ENCODE measurements around the gene PPIG.
A peak's percentile ranks its signal among the peaks of the same experiment; 100 is the strongest.
"Not testable (repeated sequence)": the region's sequence is repeated elsewhere in the genome, so short reads cannot be mapped to it uniquely, and the experiment has no call there.

Gene PPIG

GRCh38 chr2:169584005-169584877, at the start of gene PPIG:
PPIG (plus strand) TSS chr2:169584351; CDS start chr2:169604042, 19,691 bp downstream.
- DNase-seq = peak; percentile 90 to 91

DNA sequence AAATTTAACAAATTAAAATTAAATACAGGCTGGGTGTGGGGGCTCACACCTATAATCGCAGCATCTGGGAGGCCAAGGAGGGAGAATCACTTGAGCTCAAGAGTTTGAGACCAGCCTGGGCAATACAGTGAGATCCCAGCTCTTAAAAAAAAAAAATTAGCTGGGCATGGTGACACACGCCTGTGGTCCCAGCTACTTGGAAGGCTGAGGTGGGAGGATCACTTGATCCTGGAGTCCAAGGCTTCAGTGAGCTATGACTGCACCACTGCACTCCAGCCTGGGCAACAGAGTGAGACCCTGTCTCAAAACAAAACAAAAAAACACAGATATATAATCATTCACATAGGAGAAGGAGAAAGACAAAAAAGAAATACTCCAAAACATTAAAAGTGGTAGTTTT, 44.7 kb upstream of the PPIG start:
- not testable (repeated sequence) for DNase-seq

GRCh38 chr2:169540146-169540545, 44.0 kb upstream of the PPIG start:
- no peak for DNase-seq

GRCh38 chr2:169542433-169542832, 41.7 kb upstream of the PPIG start:
- DNase-seq = no peak

DNA sequence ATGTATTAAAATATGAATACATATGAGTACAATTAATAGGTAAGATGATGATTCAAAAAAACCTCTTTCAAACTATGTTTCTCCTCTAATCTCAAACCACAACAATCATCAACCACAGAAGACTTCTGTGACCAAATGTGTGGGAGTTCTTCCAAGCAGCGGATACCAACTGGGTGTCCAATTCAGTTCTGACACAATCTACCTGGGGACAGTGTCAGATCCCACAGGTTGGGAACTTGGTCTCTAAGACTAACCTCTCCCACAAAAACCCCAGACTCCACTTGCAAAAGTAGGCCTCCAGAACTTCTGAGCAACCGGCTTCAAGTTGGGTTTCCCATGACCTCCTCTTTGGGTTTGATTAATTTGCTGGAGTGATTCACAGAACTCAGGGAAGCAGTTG, 37.4 kb upstream of the PPIG start:
- DNase-seq = no peak

GRCh38 chr2:169561364-169561763, 22.8 kb upstream of the PPIG start:
- no peak for DNase-seq

GRCh38 chr2:169562084-169562483, 22.1 kb upstream of the PPIG start:
- DNase-seq = not testable (repeated sequence)

DNA sequence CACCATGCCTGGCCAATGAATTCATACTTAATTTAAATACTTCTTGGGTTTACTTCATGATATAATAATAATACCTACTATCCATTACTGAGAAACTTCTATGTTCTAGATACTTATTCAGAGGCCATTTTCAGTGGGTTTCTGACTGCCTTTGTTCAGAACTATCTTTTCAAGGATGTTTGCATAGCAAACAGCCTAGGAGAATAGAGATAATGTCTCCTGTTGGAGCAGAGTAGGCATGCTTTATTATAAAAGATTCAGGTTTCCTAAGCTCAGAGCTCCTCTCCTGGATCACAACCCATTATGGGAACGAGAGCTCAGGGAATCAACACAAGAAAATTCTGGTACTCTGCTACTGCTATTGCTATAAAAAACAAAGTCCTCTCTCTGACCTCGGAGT, 21.6 kb upstream of the PPIG start:
- no peak for DNase-seq

GRCh38 chr2:169565686-169566085, 18.5 kb upstream of the PPIG start:
- DNase-seq = no peak

DNA sequence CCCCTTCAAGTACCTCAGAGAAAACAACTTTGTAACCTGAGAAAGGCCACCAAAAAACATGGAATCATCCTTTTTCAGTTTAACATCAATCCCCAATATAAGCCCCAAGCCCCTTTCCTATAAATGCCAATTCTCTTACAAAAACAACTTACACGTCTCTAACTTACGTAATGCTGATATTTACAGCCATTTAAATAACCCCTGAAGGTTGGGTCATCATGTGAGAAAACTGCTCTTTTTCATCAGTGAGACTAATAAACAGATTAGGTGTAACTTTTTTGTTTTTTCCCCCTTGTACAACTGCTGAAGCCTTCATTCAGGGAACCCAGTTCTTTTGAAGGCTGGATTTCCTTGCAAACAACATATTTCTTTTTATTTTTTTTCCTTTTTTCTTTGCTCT, 14.2 kb upstream of the PPIG start:
- DNase-seq = no peak

- not testable (repeated sequence) for DNase-seq
These were observed 13.4 kb upstream of the PPIG start for GRCh38 chr2:169570752-169571151.

DNA sequence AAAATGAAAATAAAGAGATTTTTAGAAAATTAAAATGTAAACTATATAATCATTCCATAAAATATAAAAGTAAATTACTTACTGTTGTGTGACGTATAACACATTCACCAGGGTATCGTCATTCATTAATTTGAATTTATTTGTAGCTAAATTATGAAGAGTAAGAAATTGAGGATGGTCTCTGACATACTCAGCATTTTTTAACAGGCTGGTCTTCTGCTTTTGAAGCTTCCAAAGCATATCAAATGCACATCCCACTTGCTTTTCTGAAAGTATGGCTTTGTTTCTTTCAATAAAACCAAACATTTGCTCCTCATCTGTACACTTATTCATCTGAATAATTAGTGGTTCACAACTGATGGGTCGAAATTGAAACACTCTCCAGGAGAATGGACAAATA, 12.6 kb upstream of the PPIG start:
- no peak for DNase-seq

- no peak for DNase-seq
These were observed 12.0 kb upstream of the PPIG start for GRCh38 chr2:169572189-169572588.

DNA sequence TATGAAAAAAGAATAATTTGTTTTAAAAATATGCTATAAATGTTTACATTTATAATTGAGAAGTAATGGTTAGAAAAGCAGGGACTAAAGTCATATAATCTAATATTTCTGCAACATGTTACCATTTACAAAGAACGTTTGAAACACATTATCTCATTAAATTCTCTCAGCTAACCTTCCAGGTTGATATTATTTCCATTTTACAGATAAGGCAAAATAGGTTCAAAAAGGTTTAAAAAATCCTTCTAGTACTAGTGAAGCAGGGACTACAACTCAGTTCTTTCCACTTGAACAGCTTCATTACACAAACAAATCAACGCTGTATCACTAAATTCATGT, 11.4 kb upstream of the PPIG start:
- DNase-seq = no peak

DNA sequence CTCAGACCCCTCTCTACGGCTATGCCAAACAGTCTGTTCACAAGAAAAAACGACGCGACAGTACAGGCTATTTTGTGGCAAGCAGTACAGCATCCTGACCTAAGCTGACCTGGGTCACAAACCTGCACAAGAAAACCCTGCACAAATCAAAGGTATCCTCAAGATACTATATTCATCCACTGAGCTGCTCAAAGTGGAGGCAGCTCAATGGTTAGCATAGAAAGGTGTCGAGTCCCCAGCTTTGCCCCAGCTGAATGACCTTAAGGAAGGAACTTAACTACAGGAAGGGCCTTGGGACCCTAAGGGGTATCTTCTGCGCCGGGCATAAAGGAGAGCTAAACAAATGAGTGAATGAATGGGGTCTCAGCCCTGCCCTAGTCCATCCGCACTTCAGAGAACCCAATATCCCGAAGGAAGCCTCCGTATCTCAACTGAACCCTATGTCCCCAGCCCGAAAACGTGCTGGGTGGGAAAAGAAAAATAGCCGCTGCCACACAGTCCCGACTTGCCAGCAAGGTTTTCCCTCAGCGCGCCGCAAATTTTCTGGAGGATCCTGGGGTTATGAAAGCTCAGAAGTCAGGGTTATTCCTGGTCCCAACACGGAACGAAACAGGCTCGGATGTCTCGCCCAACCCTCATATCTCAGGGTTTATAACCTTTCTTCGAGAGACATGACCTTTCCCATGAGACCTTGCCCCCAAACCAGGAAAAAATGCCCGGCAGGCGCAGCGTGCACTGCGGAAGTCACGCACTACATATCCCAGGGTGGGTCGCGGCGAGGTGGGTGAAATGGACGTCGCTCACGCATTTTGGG, 10.8 kb upstream of the PPIG start, which contains the start of gene FASTKD1:
FASTKD1 (minus strand) TSS at position 706 of the 814 bp plus-strand sequence. CDS start 1,836 bp downstream, outside the sequence.
- peak; percentile 89 to 91 for DNase-seq

DNA sequence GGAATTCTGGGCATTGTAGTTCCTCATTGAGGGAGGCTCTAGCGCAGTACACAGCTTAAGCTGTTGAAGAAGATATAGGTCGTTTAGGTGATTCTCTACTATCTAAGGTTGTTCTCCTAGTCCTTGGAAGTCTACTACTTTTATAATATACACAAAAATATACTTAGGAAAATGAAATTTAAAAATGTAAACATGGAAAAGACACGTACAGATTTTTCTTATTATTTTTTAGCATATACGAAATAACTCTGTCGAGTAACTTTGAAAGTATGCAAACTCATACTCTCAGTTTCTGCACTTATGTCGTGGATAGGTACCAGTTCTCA, 10.2 kb upstream of the PPIG start:
- no peak for DNase-seq

DNA sequence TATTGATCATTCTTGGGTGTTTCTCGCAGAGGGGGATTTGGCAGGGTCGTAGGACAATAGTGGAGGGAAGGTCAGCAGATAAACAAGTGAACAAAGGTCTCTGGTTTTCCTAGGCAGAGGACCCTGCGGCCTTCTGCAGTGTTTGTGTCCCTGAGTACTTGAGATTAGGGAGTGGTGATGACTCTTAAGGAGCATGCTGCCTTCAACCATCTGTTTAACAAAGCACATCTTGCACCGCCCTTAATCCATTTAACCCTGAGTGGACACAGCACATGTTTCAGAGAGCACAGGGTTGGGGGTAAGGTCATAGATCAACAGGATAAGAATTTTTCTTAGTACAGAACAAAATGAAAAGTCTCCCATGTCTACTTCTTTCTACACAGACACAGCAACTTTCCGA, 9.6 kb upstream of the PPIG start:
- DNase-seq = not testable (repeated sequence)

DNA sequence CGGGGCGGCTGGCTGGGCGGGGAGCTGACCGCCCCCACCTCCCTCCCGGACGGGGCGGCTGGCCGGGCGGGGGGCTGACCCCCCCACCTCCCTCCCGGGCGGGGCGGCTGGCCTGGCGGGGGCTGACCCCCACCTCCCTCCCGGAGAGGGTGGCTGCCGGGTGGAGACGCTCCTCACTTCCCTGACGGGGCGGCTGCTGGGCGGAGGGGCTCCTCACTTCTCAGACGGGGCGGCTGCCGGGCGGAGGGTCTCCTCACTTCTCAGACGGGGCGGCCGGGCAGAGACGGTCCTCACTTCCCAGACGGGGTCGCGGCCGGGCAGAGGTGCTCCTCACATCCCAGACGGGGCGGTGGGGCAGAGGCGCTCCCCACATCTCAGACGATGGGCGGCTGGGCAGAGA, 8.9 kb upstream of the PPIG start:
- DNase-seq = not testable (repeated sequence)

DNA sequence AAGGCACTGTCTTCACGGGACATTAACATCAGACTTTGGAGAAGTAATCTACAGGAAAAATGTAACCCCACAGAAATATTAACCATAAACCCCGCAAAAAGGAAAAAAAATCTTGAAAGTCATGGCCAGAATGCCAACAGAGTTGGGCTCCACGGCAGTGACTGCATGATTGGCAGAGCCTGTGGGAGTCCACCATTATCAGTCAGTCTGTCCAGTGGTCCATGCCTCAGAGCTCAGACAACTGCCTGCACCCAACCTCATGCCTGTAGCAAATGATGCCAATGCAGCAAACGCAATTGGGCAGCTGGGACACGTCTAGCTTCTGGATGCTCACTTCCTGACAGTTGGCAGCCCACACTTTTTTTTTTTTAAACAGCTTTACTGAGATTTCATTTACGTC, 5.1 kb upstream of the PPIG start:
- DNase-seq = no peak

- DNase-seq = not testable (repeated sequence)
These were observed 1.4 kb upstream of the PPIG start for GRCh38 chr2:169582552-169583266.

GRCh38 chr2:169583518-169583917, 633 bp upstream of the PPIG start:
- DNase-seq = no peak

GRCh38 chr2:169585673-169586072, 1.5 kb downstream of the PPIG start:
- no peak for DNase-seq

DNA sequence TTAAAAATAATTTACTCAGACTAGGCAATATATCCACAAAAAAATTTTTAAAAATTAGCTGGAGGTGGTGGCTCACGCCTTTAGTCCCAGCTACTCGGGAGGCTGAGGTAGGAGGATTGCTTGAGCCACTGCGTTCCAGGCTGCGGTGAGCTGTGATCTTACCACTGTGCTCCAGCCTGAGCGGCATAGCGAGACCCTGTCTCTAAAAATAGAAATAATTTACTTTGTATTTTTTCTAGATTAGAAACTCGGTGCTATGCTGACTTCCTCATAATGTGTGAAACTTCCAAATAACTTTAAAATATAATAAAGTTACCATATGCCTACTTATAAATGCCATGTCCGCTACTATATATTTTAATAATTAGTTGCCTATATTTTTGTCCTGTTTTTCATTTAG, 6.7 kb downstream of the PPIG start:
- DNase-seq = no peak

All from CD4-positive, alpha-beta T cell treated with Interleukin-4 for 1 hour (primary cell).